Measurements from ENCODE around the gene FBLN2.

FBLN2 gene

GRCh38 chr3:13621381-13622221 lies 72.7 kb downstream of the FBLN2 start:
- DNase-seq (ENCODE audit: extremely low read depth, low read depth) = no peak
- no peak for TF ChIP-seq CTCF (IDR thresholded peaks at IDR 0.05; ENCODE audit: low read depth, low read length)

GRCh38 chr3:13622356-13622755 lies 73.4 kb downstream of the FBLN2 start:
- no peak for TF ChIP-seq CTCF (IDR thresholded peaks at IDR 0.05; ENCODE audit: low read depth, low read length)
- DNase-seq (ENCODE audit: extremely low read depth, low read depth) = no peak

- TF ChIP-seq CTCF (IDR thresholded peaks at IDR 0.05; ENCODE audit: low read depth, low read length) = no peak
- DNase-seq (ENCODE audit: extremely low read depth, low read depth) = no peak
Observed at GRCh38 chr3:13623101-13623654, 74.3 kb downstream of the FBLN2 start.

- no peak for TF ChIP-seq CTCF (IDR thresholded peaks at IDR 0.05; ENCODE audit: low read depth, low read length)
- no peak for DNase-seq (ENCODE audit: extremely low read depth, low read depth)
Observed at GRCh38 chr3:13624021-13624420, 75.1 kb downstream of the FBLN2 start.

GRCh38 chr3:13624671-13625125 lies 75.8 kb downstream of the FBLN2 start:
- DNase-seq (ENCODE audit: extremely low read depth, low read depth) = no peak
- no peak for TF ChIP-seq CTCF (IDR thresholded peaks at IDR 0.05; ENCODE audit: low read depth, low read length)

GRCh38 chr3:13626396-13626795 lies 77.5 kb downstream of the FBLN2 start:
- TF ChIP-seq CTCF (IDR thresholded peaks at IDR 0.05; ENCODE audit: low read depth, low read length) = no peak
- no peak for DNase-seq (ENCODE audit: extremely low read depth, low read depth)

- TF ChIP-seq CTCF (IDR thresholded peaks at IDR 0.05; ENCODE audit: low read depth, low read length) = no peak
- no peak for DNase-seq (ENCODE audit: extremely low read depth, low read depth)
Observed at GRCh38 chr3:13626915-13627460, 78.1 kb downstream of the FBLN2 start.
